Measurements from ENCODE around the gene SELENOH. TPM values are rescaled to one million over a fixed set of nuclear protein-coding genes. Genes with fewer than 3 reads are reported as not detected.
"Not testable (repeated sequence)": the region's sequence is repeated elsewhere in the genome, so short reads cannot be mapped to it uniquely, and the experiment has no call there.

The SELENOH gene
- polyA plus RNA-seq, 1 donor (not counting 4 experiments of a cell fraction or from before 2014, with no cell fraction given): 88.2 TPM

- TF ChIP-seq EZH2 (IDR thresholded peaks at IDR 0.05; ENCODE audit: low read length) (no peak), CTCF (optimal IDR thresholded peaks at IDR 0.05 in 1 of 3, IDR thresholded peaks at IDR 0.05 in 1 of 3, conservative IDR thresholded peaks at IDR 0.05 in 1 of 3; ENCODE audit: extremely low read depth in 1 of 3, insufficient read depth in 2 of 3, low read length in 3 of 3) (no peak)
- Histone ChIP-seq H3K4me3 (ENCODE audit: control insufficient read depth in 2 of 3, extremely low read depth in 1 of 3, insufficient read depth in 2 of 3, low read depth in 1 of 3, low read length in 3 of 3) (peak within 1 kb of the TSS; percentile 66 to 100 (median 97)), H3K9ac (ENCODE audit: control insufficient read depth, extremely low read depth, insufficient read depth, low read length) (peak within 1 kb of the TSS; percentile 96), H2AFZ (ENCODE audit: control insufficient read depth, low read length) (peak within 1 kb of the TSS; percentile 100), H3K36me3 (ENCODE audit: control insufficient read depth in 2 of 2, extremely low read depth in 1 of 2, insufficient read depth in 2 of 2, low read length in 2 of 2) (no peaks in the 10 kb centered on the region), H3K27ac (ENCODE audit: control insufficient read depth, insufficient read depth, low read length) (peak within 1 kb of the TSS; percentile 87), H3K9me1 (ENCODE audit: control insufficient read depth, extremely low read depth, insufficient read depth, low read length) (no peaks in the 10 kb centered on the region), H3K27me3 (ENCODE audit: control insufficient read depth, extremely low read depth, insufficient read depth, low read length) (no peaks in the 10 kb centered on the region), H3K79me2 (ENCODE audit: control insufficient read depth, insufficient read depth, low read length) (peaks cover 52% of the 10 kb centered on the region), H3K9me3 (ENCODE audit: control insufficient read depth, low read depth, low read length) (no peaks in the 10 kb centered on the region), H3K4me2 (ENCODE audit: control insufficient read depth, extremely low read depth, insufficient read depth, low read depth, low read length) (peak within 1 kb of the TSS; percentile 93), H3K4me1 (ENCODE audit: control insufficient read depth, extremely low read depth, insufficient read depth, low read length) (peaks cover 25% of the 10 kb centered on the region), H4K20me1 (ENCODE audit: control insufficient read depth, extremely low read depth, insufficient read depth, low read length) (no peaks in the 10 kb centered on the region)
- peak; percentile 85 for DNase-seq (ENCODE audit: low read depth, low spot score)
- dilution Hi-C loops (cut with MboI; ENCODE audit: extremely low pct_ligation_motif_present, low sequenced_read_pairs): no loop called here
- peak; percentile 82 for FAIRE-seq
Measured at GRCh38 chr11:57712256-57713150, 28.8 kb upstream of the SELENOH start, which contains the start of gene TMX2. TSS of gene TMX2 (plus strand) at chr11:57712593. CDS start at chr11:57712619, 26 bp downstream.

- Histone ChIP-seq H3K79me2 (ENCODE audit: control insufficient read depth, insufficient read depth, low read length) (peaks cover 56% of the 10 kb centered on the region), H2AFZ (ENCODE audit: control insufficient read depth, low read length) (no peak overlapping the region), H3K27ac (ENCODE audit: control insufficient read depth, insufficient read depth, low read length) (peak overlapping the region; percentile 87), H3K4me3 (ENCODE audit: control insufficient read depth in 2 of 3, extremely low read depth in 1 of 3, insufficient read depth in 2 of 3, low read depth in 1 of 3, low read length in 3 of 3) (peak overlapping the region; percentile 66 to 100 (median 97)), H3K27me3 (ENCODE audit: control insufficient read depth, extremely low read depth, insufficient read depth, low read length) (no peaks in the 10 kb centered on the region), H3K9me3 (ENCODE audit: control insufficient read depth, low read depth, low read length) (no peaks in the 10 kb centered on the region), H3K36me3 (ENCODE audit: control insufficient read depth in 2 of 2, extremely low read depth in 1 of 2, insufficient read depth in 2 of 2, low read length in 2 of 2) (peaks cover 0 to 2% of the 10 kb centered on the region in 2 experiments), H3K4me1 (ENCODE audit: control insufficient read depth, extremely low read depth, insufficient read depth, low read length) (peaks cover 25% of the 10 kb centered on the region), H3K9me1 (ENCODE audit: control insufficient read depth, extremely low read depth, insufficient read depth, low read length) (no peaks in the 10 kb centered on the region), H3K9ac (ENCODE audit: control insufficient read depth, extremely low read depth, insufficient read depth, low read length) (peak overlapping the region; percentile 96), H4K20me1 (ENCODE audit: control insufficient read depth, extremely low read depth, insufficient read depth, low read length) (no peaks in the 10 kb centered on the region), H3K4me2 (ENCODE audit: control insufficient read depth, extremely low read depth, insufficient read depth, low read depth, low read length) (peak overlapping the region; percentile 93)
- no peak for FAIRE-seq
- no peak for DNase-seq (ENCODE audit: low read depth, low spot score)
- no peak for TF ChIP-seq CTCF (optimal IDR thresholded peaks at IDR 0.05 in 1 of 3, IDR thresholded peaks at IDR 0.05 in 1 of 3, conservative IDR thresholded peaks at IDR 0.05 in 1 of 3; ENCODE audit: extremely low read depth in 1 of 3, insufficient read depth in 2 of 3, low read length in 3 of 3)
- no peak for TF ChIP-seq EZH2 (IDR thresholded peaks at IDR 0.05; ENCODE audit: low read length)
- dilution Hi-C loops (cut with MboI; ENCODE audit: extremely low pct_ligation_motif_present, low sequenced_read_pairs): no loop called here
Measured at GRCh38 chr11:57713835-57714234, 27.5 kb upstream of the SELENOH start.

GRCh38 chr11:57716726-57717125 is 24.6 kb upstream of the SELENOH start:
- dilution Hi-C loops (cut with MboI; ENCODE audit: extremely low pct_ligation_motif_present, low sequenced_read_pairs); H3K27me3 ChIP-seq (ENCODE audit: control insufficient read depth, extremely low read depth, insufficient read depth, low read length): not testable (repeated sequence)
- peaks cover 64% of the 10 kb centered on the region for H3K79me2 ChIP-seq (ENCODE audit: control insufficient read depth, insufficient read depth, low read length)

More at GRCh38 chr11:57716726-57717125, 24.6 kb upstream of the SELENOH start:
- H3K9me3 ChIP-seq (ENCODE audit: control insufficient read depth, low read depth, low read length); H2AFZ ChIP-seq (ENCODE audit: control insufficient read depth, low read length); H3K9ac ChIP-seq (ENCODE audit: control insufficient read depth, extremely low read depth, insufficient read depth, low read length); H3K4me3 ChIP-seq (ENCODE audit: control insufficient read depth in 2 of 3, extremely low read depth in 1 of 3, insufficient read depth in 2 of 3, low read depth in 1 of 3, low read length in 3 of 3); H3K27ac ChIP-seq (ENCODE audit: control insufficient read depth, insufficient read depth, low read length); H4K20me1 ChIP-seq (ENCODE audit: control insufficient read depth, extremely low read depth, insufficient read depth, low read length); H3K36me3 ChIP-seq (ENCODE audit: control insufficient read depth in 2 of 2, extremely low read depth in 1 of 2, insufficient read depth in 2 of 2, low read length in 2 of 2); H3K4me2 ChIP-seq (ENCODE audit: control insufficient read depth, extremely low read depth, insufficient read depth, low read depth, low read length); DNase-seq (ENCODE audit: low read depth, low spot score); FAIRE-seq; H3K9me1 ChIP-seq (ENCODE audit: control insufficient read depth, extremely low read depth, insufficient read depth, low read length): not testable (repeated sequence)
- peaks cover 13% of the 10 kb centered on the region for H3K4me1 ChIP-seq (ENCODE audit: control insufficient read depth, extremely low read depth, insufficient read depth, low read length)

Measured in keratinocyte (primary cell).